Prostate gland (tissue), 2 donors: ENCODE results near the gene USP10.

ENCODE experiments used
- POLR2A ChIP-seq: fragments of 450-650 bp; IDR thresholded peaks from one replicate; pipeline ENCODE4 v1.6.1; 2016; ENCODE audit warnings: antibody characterized with exemption, mild to moderate bottlenecking
- POLR2AphosphoS5 ChIP-seq: sonication (generic); formaldehyde crosslinking; IDR thresholded peaks from one replicate; pipeline ENCODE4 v1.6.1; 2017; ENCODE audit warnings: antibody characterized with exemption
- TF ChIP-seq, protein P1 (sequence below), 4 experiments: fragments of 200-600 bp in 2 of 4; fragments of 450-650 bp in 2 of 4; sonication (generic) in 2 of 4; IDR thresholded peaks; 1 replicate in 3 of 4; 2 replicates in 1 of 4; pipeline ENCODE4 v1.5.1; 2016 to 2019; ENCODE audit warnings: antibody characterized with exemption in 4 of 4, mild to moderate bottlenecking in 2 of 4, moderate library complexity in 2 of 4

GRCh38 chr16:84683691-84684591, 15.9 kb upstream of the USP10 start:
- no peak for TF ChIP-seq POLR2A
- TF ChIP-seq, protein P1, sequence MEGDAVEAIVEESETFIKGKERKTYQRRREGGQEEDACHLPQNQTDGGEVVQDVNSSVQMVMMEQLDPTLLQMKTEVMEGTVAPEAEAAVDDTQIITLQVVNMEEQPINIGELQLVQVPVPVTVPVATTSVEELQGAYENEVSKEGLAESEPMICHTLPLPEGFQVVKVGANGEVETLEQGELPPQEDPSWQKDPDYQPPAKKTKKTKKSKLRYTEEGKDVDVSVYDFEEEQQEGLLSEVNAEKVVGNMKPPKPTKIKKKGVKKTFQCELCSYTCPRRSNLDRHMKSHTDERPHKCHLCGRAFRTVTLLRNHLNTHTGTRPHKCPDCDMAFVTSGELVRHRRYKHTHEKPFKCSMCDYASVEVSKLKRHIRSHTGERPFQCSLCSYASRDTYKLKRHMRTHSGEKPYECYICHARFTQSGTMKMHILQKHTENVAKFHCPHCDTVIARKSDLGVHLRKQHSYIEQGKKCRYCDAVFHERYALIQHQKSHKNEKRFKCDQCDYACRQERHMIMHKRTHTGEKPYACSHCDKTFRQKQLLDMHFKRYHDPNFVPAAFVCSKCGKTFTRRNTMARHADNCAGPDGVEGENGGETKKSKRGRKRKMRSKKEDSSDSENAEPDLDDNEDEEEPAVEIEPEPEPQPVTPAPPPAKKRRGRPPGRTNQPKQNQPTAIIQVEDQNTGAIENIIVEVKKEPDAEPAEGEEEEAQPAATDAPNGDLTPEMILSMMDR (IDR thresholded peaks at IDR 0.05) = no peak
- no peak for TF ChIP-seq POLR2AphosphoS5
